ENCODE measurements around the gene AMFR.

Gene AMFR

DNA sequence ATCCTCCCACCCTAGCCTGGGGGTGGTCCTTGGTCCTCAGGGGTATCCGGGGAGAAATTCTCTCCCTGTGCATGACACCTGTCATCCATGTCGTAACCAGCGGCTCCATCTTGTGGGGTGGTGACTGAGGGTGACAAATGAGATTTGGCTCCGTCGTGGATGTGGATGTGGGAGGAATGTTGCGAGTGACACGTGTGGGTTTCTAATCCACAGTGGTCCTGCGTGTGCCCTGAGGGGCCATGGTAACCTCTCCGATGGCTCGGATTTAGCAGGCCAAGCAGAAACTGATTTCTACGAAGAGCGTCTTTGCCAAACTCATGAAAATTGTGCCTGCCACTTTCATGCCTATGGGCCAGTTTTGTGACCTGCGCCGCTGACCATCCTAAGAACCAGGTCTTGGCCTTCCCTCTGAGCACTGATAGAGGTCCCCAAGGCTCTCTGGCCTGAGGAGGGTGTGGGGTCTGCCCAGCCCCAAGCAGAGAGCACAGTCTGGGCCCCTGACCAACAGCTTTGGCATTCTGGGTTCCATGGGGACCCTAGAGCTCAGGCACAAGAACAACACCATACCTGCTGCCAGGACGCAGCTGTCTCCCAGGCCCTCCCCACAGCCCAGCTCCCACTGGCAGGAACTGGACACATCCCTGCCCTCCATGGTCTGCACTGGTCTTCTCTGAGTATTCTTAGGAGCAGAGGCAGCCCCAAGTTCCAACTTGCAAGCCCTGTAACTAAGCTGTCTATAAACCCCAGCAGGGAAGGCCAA is 79.0 kb downstream of the AMFR start (continued):
- TF ChIP-seq, protein P1, sequence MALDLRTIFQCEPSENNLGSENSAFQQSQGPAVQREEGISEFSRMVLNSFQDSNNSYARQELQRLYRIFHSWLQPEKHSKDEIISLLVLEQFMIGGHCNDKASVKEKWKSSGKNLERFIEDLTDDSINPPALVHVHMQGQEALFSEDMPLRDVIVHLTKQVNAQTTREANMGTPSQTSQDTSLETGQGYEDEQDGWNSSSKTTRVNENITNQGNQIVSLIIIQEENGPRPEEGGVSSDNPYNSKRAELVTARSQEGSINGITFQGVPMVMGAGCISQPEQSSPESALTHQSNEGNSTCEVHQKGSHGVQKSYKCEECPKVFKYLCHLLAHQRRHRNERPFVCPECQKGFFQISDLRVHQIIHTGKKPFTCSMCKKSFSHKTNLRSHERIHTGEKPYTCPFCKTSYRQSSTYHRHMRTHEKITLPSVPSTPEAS (tag by site-specific recombination; IDR thresholded peaks at IDR 0.05) = no peak
- TF ChIP-seq ZXDB (tag by site-specific recombination; IDR thresholded peaks at IDR 0.05) = no peak
- TF ChIP-seq, protein P2, sequence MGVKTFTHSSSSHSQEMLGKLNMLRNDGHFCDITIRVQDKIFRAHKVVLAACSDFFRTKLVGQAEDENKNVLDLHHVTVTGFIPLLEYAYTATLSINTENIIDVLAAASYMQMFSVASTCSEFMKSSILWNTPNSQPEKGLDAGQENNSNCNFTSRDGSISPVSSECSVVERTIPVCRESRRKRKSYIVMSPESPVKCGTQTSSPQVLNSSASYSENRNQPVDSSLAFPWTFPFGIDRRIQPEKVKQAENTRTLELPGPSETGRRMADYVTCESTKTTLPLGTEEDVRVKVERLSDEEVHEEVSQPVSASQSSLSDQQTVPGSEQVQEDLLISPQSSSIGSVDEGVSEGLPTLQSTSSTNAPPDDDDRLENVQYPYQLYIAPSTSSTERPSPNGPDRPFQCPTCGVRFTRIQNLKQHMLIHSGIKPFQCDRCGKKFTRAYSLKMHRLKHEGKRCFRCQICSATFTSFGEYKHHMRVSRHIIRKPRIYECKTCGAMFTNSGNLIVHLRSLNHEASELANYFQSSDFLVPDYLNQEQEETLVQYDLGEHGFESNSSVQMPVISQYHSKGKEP (tag by site-specific recombination; IDR thresholded peaks at IDR 0.05) = no peak

DNA sequence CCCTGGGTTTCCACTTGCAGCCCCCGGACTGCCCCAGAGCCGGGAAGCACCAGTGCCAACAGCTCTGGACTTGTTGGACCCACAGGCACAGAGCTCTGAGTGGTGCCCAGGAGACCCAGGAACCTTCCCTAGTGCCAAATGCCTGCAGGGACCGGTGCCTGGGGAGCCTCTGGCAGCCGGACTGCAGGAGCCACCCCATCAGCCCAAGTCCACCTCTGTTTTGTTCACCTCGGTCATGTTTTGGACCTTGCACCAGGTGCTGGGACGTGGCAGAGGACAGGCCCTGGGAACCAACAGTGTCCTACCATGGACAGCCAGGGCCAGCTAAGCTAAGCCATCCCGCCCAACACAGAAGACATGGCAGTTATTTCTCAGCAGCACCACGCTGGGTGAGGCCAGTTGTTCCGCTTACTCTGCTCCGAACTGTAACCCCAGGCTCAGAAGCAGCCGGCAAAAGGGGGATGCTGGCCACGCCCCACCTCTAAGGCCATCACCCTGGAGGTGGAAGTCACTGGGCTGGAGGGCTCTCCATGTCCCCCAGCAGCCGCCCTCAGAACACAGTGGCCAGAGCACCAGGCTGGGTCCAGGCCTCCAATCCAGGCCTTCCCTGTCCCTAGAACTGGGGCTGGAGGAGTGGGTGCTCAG is 79.8 kb downstream of the AMFR start:
- no peak overlapping the region for H3K4me3 ChIP-seq (ENCODE audit: low read depth, low read length)
- no peaks in the 10 kb centered on the region for H3K4me1 ChIP-seq (ENCODE audit: control insufficient read depth, insufficient read depth, low read length)
- TF ChIP-seq, protein P3, sequence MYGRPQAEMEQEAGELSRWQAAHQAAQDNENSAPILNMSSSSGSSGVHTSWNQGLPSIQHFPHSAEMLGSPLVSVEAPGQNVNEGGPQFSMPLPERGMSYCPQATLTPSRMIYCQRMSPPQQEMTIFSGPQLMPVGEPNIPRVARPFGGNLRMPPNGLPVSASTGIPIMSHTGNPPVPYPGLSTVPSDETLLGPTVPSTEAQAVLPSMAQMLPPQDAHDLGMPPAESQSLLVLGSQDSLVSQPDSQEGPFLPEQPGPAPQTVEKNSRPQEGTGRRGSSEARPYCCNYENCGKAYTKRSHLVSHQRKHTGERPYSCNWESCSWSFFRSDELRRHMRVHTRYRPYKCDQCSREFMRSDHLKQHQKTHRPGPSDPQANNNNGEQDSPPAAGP (tag by site-specific recombination; IDR thresholded peaks at IDR 0.05) = no peak
- TF ChIP-seq, protein P4, sequence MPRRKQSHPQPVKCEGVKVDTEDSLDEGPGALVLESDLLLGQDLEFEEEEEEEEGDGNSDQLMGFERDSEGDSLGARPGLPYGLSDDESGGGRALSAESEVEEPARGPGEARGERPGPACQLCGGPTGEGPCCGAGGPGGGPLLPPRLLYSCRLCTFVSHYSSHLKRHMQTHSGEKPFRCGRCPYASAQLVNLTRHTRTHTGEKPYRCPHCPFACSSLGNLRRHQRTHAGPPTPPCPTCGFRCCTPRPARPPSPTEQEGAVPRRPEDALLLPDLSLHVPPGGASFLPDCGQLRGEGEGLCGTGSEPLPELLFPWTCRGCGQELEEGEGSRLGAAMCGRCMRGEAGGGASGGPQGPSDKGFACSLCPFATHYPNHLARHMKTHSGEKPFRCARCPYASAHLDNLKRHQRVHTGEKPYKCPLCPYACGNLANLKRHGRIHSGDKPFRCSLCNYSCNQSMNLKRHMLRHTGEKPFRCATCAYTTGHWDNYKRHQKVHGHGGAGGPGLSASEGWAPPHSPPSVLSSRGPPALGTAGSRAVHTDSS (tag by site-specific recombination; IDR thresholded peaks at IDR 0.05) = no peak
- no peak for TF ChIP-seq ZNF19 (tag by site-specific recombination; IDR thresholded peaks at IDR 0.05; ENCODE audit: low read depth)
- H3K9me3 ChIP-seq (ENCODE audit: control insufficient read depth, insufficient read depth, low read depth, low read length) = no peaks in the 10 kb centered on the region
- ChIA-PET POLR2A (no interaction called here), CTCF (interaction anchor here (4.0 kb wide), 1 partner anchor 11 kb away, joined by 25 read pairs; no protein-coding TSS in a partner anchor)
- no peak overlapping the region for H3K27ac ChIP-seq (ENCODE audit: extremely low read depth, low read depth, low read length)
- H3K36me3 ChIP-seq (ENCODE audit: control insufficient read depth in 2 of 2, insufficient read depth in 1 of 2, low read length in 2 of 2) = no peaks in the 10 kb centered on the region

DNA sequence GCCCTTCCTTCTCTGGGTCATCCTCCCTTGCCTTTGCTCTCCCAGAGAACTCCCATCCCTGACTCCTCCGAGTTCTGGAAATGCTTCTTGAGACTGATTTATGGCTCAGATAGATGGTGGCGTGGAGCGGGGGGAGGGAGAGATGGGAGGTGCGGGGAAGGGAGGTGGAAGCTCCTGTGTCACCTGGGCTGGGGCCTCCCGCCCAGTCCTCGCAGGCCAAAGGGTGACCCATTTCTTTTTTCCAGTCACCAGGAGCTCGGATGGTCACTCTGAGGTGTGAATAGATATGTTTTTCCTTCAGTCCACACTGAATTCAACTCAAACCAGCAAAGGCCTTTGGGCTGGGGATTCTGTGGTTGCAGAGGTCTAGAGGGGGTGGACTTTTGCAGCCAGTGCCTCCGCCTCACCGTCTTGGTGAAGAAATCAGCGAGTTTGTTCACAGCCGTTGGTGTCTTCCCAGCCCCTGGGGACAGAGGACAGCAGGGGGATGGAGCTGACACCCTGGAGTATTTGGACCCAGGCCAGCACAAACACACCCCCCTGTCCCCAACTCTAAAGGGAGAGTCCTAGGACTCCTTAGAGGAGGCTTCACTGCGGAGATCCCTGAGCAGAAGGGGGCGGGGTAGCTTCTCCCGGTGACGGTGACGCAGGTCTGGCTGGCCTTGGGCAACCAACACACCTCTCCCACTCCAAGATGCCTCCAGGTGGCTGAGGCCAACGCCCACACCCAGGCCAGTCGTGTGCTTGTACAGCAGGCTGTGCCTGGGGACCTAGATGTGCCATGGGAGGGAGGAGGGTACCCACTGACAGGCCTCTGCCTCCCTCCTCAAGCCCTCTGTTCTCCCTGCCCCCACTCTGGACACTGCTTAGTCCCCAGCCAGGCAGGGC is 80.6 kb downstream of the AMFR start:
- CTCF ChIA-PET = interaction anchor here (4.0 kb wide), 1 partner anchor 12 kb away, joined by 25 read pairs; no protein-coding TSS in a partner anchor
- TF ChIP-seq, protein P5, sequence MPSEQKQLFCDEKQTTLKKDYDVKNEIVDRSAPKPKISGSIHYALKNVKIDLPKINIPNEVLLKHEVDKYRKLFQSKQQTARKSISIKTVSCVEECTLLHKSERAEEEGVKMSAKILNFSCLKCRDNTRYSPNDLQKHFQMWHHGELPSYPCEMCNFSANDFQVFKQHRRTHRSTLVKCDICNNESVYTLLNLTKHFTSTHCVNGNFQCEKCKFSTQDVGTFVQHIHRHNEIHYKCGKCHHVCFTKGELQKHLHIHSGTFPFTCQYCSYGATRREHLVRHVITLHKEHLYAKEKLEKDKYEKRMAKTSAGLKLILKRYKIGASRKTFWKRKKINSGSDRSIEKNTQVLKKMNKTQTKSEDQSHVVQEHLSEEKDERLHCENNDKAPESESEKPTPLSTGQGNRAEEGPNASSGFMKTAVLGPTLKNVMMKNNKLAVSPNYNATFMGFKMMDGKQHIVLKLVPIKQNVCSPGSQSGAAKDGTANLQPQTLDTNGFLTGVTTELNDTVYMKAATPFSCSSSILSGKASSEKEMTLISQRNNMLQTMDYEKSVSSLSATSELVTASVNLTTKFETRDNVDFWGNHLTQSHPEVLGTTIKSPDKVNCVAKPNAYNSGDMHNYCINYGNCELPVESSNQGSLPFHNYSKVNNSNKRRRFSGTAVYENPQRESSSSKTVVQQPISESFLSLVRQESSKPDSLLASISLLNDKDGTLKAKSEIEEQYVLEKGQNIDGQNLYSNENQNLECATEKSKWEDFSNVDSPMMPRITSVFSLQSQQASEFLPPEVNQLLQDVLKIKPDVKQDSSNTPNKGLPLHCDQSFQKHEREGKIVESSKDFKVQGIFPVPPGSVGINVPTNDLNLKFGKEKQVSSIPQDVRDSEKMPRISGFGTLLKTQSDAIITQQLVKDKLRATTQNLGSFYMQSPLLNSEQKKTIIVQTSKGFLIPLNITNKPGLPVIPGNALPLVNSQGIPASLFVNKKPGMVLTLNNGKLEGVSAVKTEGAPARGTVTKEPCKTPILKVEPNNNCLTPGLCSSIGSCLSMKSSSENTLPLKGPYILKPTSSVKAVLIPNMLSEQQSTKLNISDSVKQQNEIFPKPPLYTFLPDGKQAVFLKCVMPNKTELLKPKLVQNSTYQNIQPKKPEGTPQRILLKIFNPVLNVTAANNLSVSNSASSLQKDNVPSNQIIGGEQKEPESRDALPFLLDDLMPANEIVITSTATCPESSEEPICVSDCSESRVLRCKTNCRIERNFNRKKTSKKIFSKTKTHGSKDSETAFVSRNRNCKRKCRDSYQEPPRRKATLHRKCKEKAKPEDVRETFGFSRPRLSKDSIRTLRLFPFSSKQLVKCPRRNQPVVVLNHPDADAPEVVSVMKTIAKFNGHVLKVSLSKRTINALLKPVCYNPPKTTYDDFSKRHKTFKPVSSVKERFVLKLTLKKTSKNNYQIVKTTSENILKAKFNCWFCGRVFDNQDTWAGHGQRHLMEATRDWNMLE (tag by site-specific recombination; conservative IDR thresholded peaks at IDR 0.05; ENCODE audit: low read depth) = no peak
- TF ChIP-seq, protein P6, sequence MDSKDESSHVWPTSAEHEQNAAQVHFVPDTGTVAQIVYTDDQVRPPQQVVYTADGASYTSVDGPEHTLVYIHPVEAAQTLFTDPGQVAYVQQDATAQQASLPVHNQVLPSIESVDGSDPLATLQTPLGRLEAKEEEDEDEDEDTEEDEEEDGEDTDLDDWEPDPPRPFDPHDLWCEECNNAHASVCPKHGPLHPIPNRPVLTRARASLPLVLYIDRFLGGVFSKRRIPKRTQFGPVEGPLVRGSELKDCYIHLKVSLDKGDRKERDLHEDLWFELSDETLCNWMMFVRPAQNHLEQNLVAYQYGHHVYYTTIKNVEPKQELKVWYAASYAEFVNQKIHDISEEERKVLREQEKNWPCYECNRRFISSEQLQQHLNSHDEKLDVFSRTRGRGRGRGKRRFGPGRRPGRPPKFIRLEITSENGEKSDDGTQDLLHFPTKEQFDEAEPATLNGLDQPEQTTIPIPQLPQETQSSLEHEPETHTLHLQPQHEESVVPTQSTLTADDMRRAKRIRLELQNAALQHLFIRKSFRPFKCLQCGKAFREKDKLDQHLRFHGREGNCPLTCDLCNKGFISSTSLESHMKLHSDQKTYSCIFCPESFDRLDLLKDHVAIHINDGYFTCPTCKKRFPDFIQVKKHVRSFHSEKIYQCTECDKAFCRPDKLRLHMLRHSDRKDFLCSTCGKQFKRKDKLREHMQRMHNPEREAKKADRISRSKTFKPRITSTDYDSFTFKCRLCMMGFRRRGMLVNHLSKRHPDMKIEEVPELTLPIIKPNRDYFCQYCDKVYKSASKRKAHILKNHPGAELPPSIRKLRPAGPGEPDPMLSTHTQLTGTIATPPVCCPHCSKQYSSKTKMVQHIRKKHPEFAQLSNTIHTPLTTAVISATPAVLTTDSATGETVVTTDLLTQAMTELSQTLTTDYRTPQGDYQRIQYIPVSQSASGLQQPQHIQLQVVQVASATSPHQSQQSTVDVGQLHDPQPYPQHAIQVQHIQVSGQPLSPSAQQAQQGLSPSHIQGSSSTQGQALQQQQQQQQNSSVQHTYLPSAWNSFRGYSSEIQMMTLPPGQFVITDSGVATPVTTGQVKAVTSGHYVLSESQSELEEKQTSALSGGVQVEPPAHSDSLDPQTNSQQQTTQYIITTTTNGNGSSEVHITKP (tag by site-specific recombination; IDR thresholded peaks at IDR 0.05) = peak; percentile 92
- TF ChIP-seq ZBTB17 (tag by site-specific recombination; IDR thresholded peaks at IDR 0.05) (no peak), ZNF341 (tag by site-specific recombination; IDR thresholded peaks at IDR 0.05; ENCODE audit: low read depth) (peak; percentile 34; the same call in 1 of the 2 replicates), GFI1B (tag by site-specific recombination; IDR thresholded peaks at IDR 0.05) (no peak), WT1 (tag by site-specific recombination; IDR thresholded peaks at IDR 0.05) (no peak), ZNF169 (tag by site-specific recombination; IDR thresholded peaks at IDR 0.05) (no peak)

More for the DNA sequence above, 80.6 kb downstream of the AMFR start:
- POLR2A ChIA-PET = no interaction called here
- Histone ChIP-seq H3K27ac (ENCODE audit: extremely low read depth, low read depth, low read length) (no peak overlapping the region), H3K4me1 (ENCODE audit: control insufficient read depth, insufficient read depth, low read length) (no peaks in the 10 kb centered on the region), H3K9me3 (ENCODE audit: control insufficient read depth, insufficient read depth, low read depth, low read length) (no peaks in the 10 kb centered on the region), H3K4me3 (ENCODE audit: low read depth, low read length) (no peak overlapping the region), H3K36me3 (ENCODE audit: control insufficient read depth in 2 of 2, insufficient read depth in 1 of 2, low read length in 2 of 2) (no peaks in the 10 kb centered on the region)
